Fibroblast of gingiva (primary cell): ENCODE results near the gene RIN3.

Experiments
- DNase-seq: peaks from one replicate; pipeline ENCODE4 v3.0.0-alpha.2; 2011; ENCODE audit warnings: low read depth

Gene RIN3

GRCh38 chr14:92687681-92688433 lies 174.3 kb downstream of the RIN3 start:
- DNase-seq = no peak

DNA sequence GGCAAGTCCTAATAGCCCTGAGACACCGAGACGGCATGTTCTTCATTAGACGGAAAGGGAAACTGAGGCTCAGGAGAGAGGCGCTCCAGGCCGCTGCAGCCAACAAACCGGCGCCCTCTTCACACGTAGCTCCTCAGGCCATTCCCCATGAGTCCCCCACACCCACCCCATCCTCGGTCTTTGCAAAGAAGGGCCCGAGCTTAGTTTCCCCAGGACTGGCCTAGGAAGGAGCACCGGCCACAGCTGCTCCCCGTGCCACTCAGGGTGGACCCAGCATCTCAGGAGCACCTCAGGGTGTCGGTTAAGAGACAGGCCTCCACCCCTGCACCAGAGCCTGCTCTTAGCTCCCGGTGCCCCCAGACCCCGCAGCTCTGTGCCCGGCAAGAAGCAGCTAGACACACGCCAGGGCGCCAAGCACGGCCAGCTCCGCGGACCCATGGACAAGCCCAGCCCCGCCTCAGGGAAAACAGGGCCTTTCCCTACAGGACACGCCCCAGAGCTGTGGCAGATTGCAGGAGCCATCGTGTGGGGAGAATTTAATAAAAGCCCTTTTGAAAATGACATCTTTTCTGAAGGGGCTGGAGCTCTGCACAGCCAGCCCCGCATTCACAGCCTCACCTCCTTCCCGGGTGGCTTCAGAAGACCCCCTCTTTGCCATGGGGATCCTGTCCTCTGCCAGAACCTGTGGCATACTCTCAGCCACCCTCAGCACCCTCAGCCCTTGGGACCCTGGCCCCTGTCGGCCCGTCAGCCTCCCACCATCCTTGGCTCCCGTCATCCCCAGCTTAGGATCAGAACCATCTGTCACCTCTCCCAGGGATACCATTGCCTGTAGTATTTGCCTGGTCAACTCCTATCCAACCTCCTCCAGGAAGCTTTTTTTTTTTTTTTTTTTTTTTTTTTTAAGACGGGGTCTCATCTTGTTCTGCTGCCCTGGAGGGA lies 175.1 kb downstream of the RIN3 start:
- no peak for DNase-seq

- peak; percentile 36 for DNase-seq
These were observed 176.8 kb downstream of the RIN3 start for GRCh38 chr14:92690171-92691011.

DNA sequence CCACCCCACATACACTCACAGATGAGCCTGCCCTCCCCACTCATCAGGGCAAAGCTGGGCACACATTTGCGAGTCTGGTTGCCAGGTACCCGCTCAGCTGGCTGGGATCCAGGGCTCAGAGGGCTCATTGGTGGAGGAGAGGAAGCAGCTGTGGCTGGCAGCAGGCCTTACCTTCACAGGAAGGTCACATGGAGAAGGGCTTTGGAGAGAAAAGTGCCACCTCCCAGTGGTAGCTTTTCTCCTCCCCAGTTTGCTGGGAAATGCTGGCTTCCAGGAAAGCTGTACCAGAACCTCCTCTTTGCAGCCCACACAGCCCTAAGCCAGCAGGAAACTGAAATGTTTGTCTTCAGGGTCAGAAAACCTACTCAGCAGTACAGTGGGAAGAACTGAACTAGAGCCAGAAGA lies 179.2 kb downstream of the RIN3 start:
- DNase-seq = no peak

DNA sequence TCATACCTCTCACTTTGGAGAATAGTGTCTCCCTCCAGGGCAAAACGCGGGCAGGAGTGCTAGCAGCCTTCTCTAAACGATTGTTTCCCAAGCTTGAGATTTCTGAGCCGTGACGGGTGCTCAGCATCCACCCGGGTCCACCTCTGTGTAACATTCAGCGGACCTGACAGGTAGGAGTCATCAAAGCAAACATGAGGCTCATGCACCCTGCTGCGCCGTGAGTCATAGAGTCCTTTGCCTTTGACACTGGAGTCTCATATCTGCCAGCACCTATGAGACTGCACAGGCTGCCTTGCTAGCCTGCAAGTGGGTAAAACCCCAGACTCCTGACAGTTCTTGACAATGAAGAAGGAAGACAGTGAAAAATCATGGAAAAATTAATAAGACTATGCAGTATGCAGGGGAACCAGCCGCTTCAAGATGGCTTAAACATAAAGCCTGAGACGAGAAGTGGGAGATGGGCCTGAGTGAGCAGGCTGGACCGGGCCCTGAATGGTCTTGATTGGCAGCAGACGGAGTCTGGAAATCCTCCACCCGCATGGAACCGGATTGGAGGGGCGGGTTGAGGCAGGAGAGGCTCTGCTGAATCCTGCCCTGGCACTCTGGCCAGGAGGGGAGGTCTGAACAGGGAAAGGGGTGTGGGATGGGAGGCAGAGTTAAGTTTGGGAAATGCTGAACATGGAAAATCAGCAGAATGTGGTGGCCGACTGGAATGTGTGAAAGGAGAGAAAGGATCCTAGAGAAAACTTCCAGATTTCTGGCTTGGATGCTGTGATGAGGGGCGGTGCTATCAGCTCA lies 180.6 kb downstream of the RIN3 start:
- DNase-seq = no peak

GRCh38 chr14:92694807-92695206 lies 181.2 kb downstream of the RIN3 start:
- DNase-seq = no peak

- DNase-seq = no peak
These were observed 182.0 kb downstream of the RIN3 start for GRCh38 chr14:92695562-92695961.

DNA sequence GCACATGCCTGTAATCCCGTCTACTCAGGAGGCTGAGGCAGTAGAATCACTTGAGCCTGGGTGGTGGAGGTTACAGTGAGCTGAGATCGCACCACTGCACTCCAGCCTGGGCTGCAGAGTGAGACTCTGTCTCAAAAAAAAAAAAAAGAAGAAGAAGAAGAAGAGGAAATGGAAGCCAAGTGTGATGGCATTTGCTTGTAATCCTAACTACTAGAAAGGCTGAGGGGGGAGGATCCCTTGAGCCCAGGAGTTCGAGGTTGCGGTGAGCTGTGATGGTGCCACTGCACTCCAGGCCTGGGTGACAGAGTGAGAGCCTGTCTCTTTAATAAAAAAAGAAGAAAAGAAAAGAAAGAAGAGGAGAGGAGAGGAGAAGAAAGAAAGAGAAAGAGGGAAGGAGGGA lies 182.8 kb downstream of the RIN3 start:
- DNase-seq = no peak

GRCh38 chr14:92698393-92698792 lies 184.8 kb downstream of the RIN3 start:
- DNase-seq = no peak

GRCh38 chr14:92701826-92702225 lies 188.2 kb downstream of the RIN3 start:
- DNase-seq = no peak

DNA sequence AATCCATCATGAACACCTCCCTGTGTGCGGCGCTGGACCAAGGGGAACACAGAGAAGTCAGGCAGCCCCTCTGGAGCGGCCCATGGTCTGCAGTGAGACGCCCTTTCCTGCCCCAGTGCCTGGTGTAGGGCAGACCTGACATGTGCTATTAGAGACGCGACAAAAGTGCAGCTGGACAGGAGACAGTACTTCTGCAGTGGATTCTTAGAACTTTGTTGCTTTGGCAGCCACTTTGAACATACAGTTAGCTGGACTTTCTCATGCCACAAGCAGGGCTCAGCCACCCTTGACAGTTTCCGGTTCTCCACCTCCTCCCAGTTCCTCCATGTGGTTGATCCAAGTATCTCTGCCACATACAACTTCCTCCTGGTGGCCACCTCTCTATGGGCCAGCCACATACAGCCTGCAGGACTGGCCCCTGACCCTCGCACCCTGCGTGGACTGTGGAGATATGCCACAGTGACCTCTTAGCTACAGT lies 188.9 kb downstream of the RIN3 start:
- DNase-seq = no peak

GRCh38 chr14:92703516-92703915 lies 189.9 kb downstream of the RIN3 start:
- no peak for DNase-seq

GRCh38 chr14:92704036-92704804 lies 190.6 kb downstream of the RIN3 start:
- no peak for DNase-seq

GRCh38 chr14:92704821-92705220 lies 191.2 kb downstream of the RIN3 start:
- no peak for DNase-seq

DNA sequence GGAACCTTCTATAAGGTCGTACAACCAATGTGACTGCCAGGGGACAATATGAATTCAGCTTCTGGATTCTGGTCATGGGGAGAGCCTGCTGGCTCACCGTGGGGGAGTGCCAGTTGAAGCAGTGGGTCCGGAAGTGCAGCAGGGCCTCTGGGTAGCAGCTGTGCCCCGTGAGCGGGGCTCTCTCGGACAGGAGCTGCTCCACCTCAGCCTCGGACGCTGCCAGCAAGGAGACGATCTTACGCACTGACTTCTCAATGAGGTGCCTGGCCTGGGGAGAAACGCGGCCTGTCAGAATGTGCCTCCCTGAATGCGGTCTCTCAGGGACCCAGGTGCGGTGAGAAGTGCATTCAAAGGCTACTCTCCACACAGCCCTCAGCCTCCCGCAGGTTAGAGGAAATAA lies 192.8 kb downstream of the RIN3 start:
- no peak for DNase-seq

DNA sequence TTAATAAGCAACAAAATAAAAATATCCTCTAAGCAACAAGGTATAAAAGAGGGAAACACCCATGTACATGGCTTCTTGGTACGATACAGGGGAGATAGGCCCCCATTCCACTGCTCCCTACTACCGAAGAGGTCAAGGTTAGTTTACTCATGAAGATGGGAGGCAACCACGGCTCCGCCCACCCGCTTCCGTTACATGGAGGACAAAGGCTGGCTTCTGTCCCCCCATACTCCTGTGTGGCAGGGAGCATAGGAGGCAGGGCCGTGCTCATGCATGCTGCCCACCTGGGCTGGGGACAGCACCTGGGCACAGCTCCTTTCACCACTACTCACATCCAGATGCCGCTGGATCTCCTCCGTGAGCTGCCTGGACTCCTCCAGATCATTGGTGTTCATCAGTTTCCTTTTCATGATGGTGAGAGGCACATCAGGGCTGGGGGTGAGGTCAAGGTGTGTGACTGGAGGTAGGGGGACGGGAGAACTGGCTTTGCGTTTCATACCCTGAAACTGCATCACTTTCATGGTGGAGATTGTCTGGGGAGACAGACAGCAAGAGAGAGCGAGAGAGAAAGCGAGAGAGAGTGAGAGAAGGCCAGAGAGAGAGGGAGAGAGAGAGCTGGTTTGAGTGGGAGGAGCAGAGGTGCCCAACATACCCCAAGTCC lies 195.9 kb downstream of the RIN3 start:
- DNase-seq = no peak

GRCh38 chr14:92710001-92710341 lies 196.4 kb downstream of the RIN3 start:
- DNase-seq = no peak

- peak; percentile 86 for DNase-seq
These were observed 198.5 kb downstream of the RIN3 start for GRCh38 chr14:92711976-92712653.

DNA sequence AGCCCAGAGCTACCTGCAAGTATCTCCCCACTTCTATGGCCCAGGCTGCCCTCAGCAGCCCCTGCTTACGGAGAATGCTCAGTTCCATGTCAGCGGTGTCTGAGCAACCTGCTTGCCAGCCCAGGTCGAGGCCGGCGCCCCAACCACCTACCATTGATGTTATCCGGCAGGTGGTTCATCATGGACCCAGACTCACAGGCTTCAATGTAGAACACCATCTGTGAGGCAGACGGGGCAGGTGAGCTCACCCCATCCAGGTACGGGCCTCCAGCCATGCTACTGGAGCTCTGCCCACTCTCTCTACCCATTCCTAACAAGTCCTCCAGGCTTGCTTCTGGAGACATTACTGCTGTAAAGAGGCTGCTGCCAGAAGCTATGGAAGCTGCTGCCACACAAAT lies 199.1 kb downstream of the RIN3 start:
- no peak for DNase-seq
